ENCODE measurements around the gene TNNT3.
"Not testable (repeated sequence)": the region's sequence is repeated elsewhere in the genome, so short reads cannot be mapped to it uniquely, and the experiment has no call there.

Gene TNNT3

GRCh38 chr11:1919391-1920127 lies at the start of gene TNNT3:
Gene TNNT3 (plus strand): TSS chr11:1919703. CDS start chr11:1922875, 3,172 bp downstream.
- no peak within 1 kb of the TSS for H3K9ac ChIP-seq (ENCODE audit: low read length)
- no peaks in the 10 kb centered on the region for H3K4me1 ChIP-seq (ENCODE audit: control insufficient read depth, insufficient read depth, low read length)
- no peaks in the 10 kb centered on the region for H3K9me3 ChIP-seq (ENCODE audit: control insufficient read depth, insufficient read depth, low read depth, low read length)
- no peak within 1 kb of the TSS for H3K4me3 ChIP-seq (ENCODE audit: low read depth, low read length)
- no peaks in the 10 kb centered on the region; the same call in 1 of the 2 replicates for H3K27me3 ChIP-seq (ENCODE audit: control insufficient read depth, insufficient read depth, low read length)
- no peaks in the 10 kb centered on the region for H3K36me3 ChIP-seq (ENCODE audit: control insufficient read depth, insufficient read depth, low read length)
- no peak within 1 kb of the TSS for H3K27ac ChIP-seq (ENCODE audit: low read depth, low read length)

GRCh38 chr11:1870326-1870696 lies 49.2 kb upstream of the TNNT3 start:
- Histone ChIP-seq H3K36me3 (ENCODE audit: control insufficient read depth, insufficient read depth, low read length) (no peaks in the 10 kb centered on the region), H3K27me3 (ENCODE audit: control insufficient read depth, insufficient read depth, low read length) (peaks cover 29% of the 10 kb centered on the region), H3K4me1 (ENCODE audit: control insufficient read depth, insufficient read depth, low read length) (peaks cover 6% of the 10 kb centered on the region; the same call in 1 of the 2 replicates)

GRCh38 chr11:1870721-1871466 lies 48.6 kb upstream of the TNNT3 start:
- Histone ChIP-seq H3K27ac (ENCODE audit: low read depth, low read length) (no peak overlapping the region), H3K27me3 (ENCODE audit: control insufficient read depth, insufficient read depth, low read length) (peaks cover 29% of the 10 kb centered on the region), H3K9me3 (ENCODE audit: control insufficient read depth, insufficient read depth, low read depth, low read length) (no peaks in the 10 kb centered on the region), H3K4me1 (ENCODE audit: control insufficient read depth, insufficient read depth, low read length) (peaks cover 6% of the 10 kb centered on the region; the same call in 1 of the 2 replicates), H3K9ac (ENCODE audit: low read length) (no peak overlapping the region), H3K36me3 (ENCODE audit: control insufficient read depth, insufficient read depth, low read length) (no peaks in the 10 kb centered on the region), H3K4me3 (ENCODE audit: low read depth, low read length) (no peak overlapping the region)

More at GRCh38 chr11:1870326-1870696, 49.2 kb upstream of the TNNT3 start:
- no peaks in the 10 kb centered on the region for H3K9me3 ChIP-seq (ENCODE audit: control insufficient read depth, insufficient read depth, low read depth, low read length)
- no peak overlapping the region for H3K4me3 ChIP-seq (ENCODE audit: low read depth, low read length)
- H3K27ac ChIP-seq (ENCODE audit: low read depth, low read length), result no peak overlapping the region
- no peak overlapping the region for H3K9ac ChIP-seq (ENCODE audit: low read length)

DNA sequence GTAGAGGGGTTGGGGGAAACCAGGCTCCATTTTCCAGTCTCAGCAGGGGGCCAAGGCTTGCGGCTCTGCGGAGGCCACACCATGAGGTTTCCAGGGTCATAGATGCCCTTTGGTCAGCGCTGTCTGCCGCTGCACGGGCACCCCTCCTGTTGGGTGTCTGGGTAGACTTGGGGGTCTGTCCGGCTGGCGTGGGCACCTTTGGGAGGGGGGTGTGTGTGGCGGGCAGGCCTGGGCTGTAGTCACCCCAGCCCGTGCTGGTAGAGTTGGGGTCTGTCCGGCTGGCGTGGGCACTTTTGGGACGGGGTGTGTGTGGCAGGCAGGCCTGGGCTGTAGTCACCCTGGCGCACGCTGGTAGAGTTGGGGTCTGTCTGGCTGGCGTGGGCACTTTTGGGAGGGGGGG lies 48.0 kb upstream of the TNNT3 start:
- H3K9ac ChIP-seq (ENCODE audit: low read length), result no peak overlapping the region
- H3K27ac ChIP-seq (ENCODE audit: low read depth, low read length), result no peak overlapping the region
- no peak overlapping the region for H3K4me3 ChIP-seq (ENCODE audit: low read depth, low read length)
- H3K36me3 ChIP-seq (ENCODE audit: control insufficient read depth, insufficient read depth, low read length), result no peaks in the 10 kb centered on the region
- peaks cover 13% of the 10 kb centered on the region; the same call in 1 of the 2 replicates for H3K4me1 ChIP-seq (ENCODE audit: control insufficient read depth, insufficient read depth, low read length)
- H3K27me3 ChIP-seq (ENCODE audit: control insufficient read depth, insufficient read depth, low read length), result peaks cover 29% of the 10 kb centered on the region
- no peaks in the 10 kb centered on the region for H3K9me3 ChIP-seq (ENCODE audit: control insufficient read depth, insufficient read depth, low read depth, low read length)

DNA sequence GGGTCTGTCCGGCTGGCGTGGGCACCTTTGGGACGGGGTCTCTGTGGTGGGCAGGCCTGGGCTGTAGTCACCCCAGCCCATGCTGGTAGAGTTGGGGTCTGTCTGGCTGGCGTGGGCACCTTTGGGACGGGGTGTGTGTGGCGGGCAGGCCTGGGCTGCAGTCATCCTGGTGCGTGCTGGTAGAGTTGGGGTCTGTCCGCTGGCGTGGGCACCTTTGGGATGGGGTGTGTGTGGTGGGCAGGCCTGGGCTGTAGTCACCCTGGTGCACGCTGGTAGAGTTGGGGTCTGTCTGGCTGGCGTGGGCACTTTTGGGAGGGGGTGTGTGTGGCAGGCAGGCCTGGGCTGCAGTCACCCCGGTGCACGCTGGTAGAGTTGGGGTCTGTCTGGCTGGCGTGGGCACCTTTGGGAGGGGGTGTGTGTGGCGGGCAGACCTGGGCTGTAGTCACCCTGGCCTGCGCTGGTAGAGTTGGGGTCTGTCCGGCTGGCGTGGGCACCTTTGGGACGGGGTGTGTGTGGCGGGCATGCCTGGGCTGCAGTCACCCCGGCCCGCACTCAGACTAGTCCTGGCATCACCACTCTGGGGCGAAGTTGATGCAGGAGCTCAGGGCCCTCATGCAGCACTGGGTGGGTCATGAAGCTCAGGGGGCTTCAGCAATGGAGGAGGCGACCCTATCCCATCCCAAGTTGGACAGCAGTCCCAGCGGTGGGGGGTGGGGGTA lies 47.1 kb upstream of the TNNT3 start:
- peaks cover 19% of the 10 kb centered on the region; the same call in 1 of the 2 replicates for H3K4me1 ChIP-seq (ENCODE audit: control insufficient read depth, insufficient read depth, low read length)
- H3K9ac ChIP-seq (ENCODE audit: low read length), result no peak overlapping the region
- no peaks in the 10 kb centered on the region for H3K36me3 ChIP-seq (ENCODE audit: control insufficient read depth, insufficient read depth, low read length)
- no peaks in the 10 kb centered on the region for H3K9me3 ChIP-seq (ENCODE audit: control insufficient read depth, insufficient read depth, low read depth, low read length)
- H3K27ac ChIP-seq (ENCODE audit: low read depth, low read length), result no peak overlapping the region
- H3K4me3 ChIP-seq (ENCODE audit: low read depth, low read length), result no peak overlapping the region
- H3K27me3 ChIP-seq (ENCODE audit: control insufficient read depth, insufficient read depth, low read length), result peaks cover 29% of the 10 kb centered on the region

DNA sequence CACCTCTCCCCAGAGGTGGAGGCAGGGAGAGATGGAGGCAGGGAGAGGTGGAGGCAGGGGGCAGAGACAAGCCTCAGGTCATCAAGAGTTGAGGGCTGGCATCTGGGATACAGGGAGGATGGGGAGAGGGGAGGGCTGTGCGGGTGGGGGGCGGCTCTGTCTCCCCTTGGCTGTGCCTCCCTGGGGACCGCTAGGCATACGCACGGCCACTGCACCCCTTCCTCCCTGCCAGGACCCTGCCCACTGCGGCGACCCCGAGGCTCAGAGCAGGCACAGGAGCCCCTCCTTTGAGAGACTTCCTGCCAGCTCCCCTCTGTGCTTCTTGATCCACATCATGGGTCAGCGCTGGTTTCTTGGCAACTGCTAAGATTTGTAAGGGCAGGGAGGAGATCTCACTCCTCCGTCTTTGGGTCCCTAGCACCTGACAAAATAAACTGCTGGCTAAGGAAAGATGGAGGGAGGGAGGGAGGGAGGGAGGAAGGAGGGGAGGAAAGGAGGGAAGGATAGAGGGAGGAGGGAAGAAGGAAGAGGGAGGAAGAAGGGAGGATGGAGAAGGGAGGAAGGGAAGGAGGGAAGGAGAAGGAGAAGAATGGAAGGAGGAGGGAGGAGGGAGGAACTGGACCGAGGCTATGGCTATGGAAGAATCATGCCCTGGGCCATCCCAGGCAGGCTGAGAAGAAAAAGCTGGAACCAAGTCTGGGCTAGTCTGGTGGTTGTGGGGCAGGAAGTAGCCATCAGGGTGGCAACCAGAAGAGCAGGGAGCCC lies 46.3 kb upstream of the TNNT3 start:
- no peak overlapping the region for H3K9ac ChIP-seq (ENCODE audit: low read length)
- H3K4me1 ChIP-seq (ENCODE audit: control insufficient read depth, insufficient read depth, low read length), result peaks cover 20% of the 10 kb centered on the region; the same call in 1 of the 2 replicates
- peaks cover 29% of the 10 kb centered on the region for H3K27me3 ChIP-seq (ENCODE audit: control insufficient read depth, insufficient read depth, low read length)
- H3K4me3 ChIP-seq (ENCODE audit: low read depth, low read length), result no peak overlapping the region
- H3K9me3 ChIP-seq (ENCODE audit: control insufficient read depth, insufficient read depth, low read depth, low read length), result no peaks in the 10 kb centered on the region
- H3K36me3 ChIP-seq (ENCODE audit: control insufficient read depth, insufficient read depth, low read length), result no peaks in the 10 kb centered on the region
- no peak overlapping the region for H3K27ac ChIP-seq (ENCODE audit: low read depth, low read length)

DNA sequence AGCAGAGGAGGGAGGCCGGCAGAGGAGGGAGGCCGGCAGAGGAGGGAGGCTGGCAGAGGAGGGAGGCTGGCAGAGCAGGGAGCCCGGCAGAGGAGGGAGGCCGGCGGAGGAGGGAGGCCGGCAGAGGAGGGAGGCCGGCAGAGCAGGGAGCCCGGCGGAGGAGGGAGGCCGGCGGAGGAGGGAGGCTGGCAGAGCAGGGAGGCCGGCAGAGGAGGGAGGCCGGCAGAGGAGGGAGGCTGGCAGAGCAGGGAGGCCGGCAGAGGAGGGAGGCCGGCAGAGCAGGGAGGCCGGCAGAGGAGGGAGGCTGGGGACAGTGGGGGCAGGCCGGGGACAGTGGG lies 45.7 kb upstream of the TNNT3 start:
- not testable (repeated sequence) for H3K27ac ChIP-seq (ENCODE audit: low read depth, low read length); H3K4me3 ChIP-seq (ENCODE audit: low read depth, low read length); H3K9ac ChIP-seq (ENCODE audit: low read length); H3K36me3 ChIP-seq (ENCODE audit: control insufficient read depth, insufficient read depth, low read length); H3K9me3 ChIP-seq (ENCODE audit: control insufficient read depth, insufficient read depth, low read depth, low read length)
- peaks cover 20% of the 10 kb centered on the region; the same call in 1 of the 2 replicates for H3K4me1 ChIP-seq (ENCODE audit: control insufficient read depth, insufficient read depth, low read length)
- H3K27me3 ChIP-seq (ENCODE audit: control insufficient read depth, insufficient read depth, low read length), result peaks cover 28% of the 10 kb centered on the region

GRCh38 chr11:1874441-1875092 lies 44.9 kb upstream of the TNNT3 start:
- not testable (repeated sequence) for H3K4me3 ChIP-seq (ENCODE audit: low read depth, low read length); H3K36me3 ChIP-seq (ENCODE audit: control insufficient read depth, insufficient read depth, low read length); H3K9me3 ChIP-seq (ENCODE audit: control insufficient read depth, insufficient read depth, low read depth, low read length); H3K9ac ChIP-seq (ENCODE audit: low read length); H3K27ac ChIP-seq (ENCODE audit: low read depth, low read length)
- H3K27me3 ChIP-seq (ENCODE audit: control insufficient read depth, insufficient read depth, low read length), result peaks cover 20% of the 10 kb centered on the region
- H3K4me1 ChIP-seq (ENCODE audit: control insufficient read depth, insufficient read depth, low read length), result peaks cover 20% of the 10 kb centered on the region; the same call in 1 of the 2 replicates

GRCh38 chr11:1875093-1875850 lies 44.2 kb upstream of the TNNT3 start:
- Histone ChIP-seq H3K4me1 (ENCODE audit: control insufficient read depth, insufficient read depth, low read length) (peaks cover 20% of the 10 kb centered on the region; the same call in 1 of the 2 replicates), H3K27ac (ENCODE audit: low read depth, low read length) (no peak overlapping the region), H3K36me3 (ENCODE audit: control insufficient read depth, insufficient read depth, low read length) (no peaks in the 10 kb centered on the region), H3K9ac (ENCODE audit: low read length) (no peak overlapping the region), H3K9me3 (ENCODE audit: control insufficient read depth, insufficient read depth, low read depth, low read length) (no peaks in the 10 kb centered on the region), H3K27me3 (ENCODE audit: control insufficient read depth, insufficient read depth, low read length) (peaks cover 13% of the 10 kb centered on the region), H3K4me3 (ENCODE audit: low read depth, low read length) (no peak overlapping the region)

Data from HUES6 (cell line).